SU-DHL-6 (cell line): ENCODE measurements around the gene ENO1.

Source experiments
- H2AFZ ChIP-seq: fragments of 200-600 bp; sonication (generic); 2 replicates; pipeline ENCODE4 v1.6.1; 2014; ENCODE audit warnings: low read depth, mild to moderate bottlenecking, moderate library complexity, mixed read lengths, antibody characterized with exemption, low read length; ENCODE audit not compliant: severe bottlenecking
- H3F3A ChIP-seq: fragments of 200-600 bp; shearing (Covaris generic); 2 replicates; pipeline ENCODE4 v1.6.0; 2016; ENCODE audit warnings: antibody characterized with exemption, mild to moderate bottlenecking; ENCODE audit not compliant: insufficient read depth
- H3K27ac ChIP-seq: fragments of 200-600 bp; sonication (generic); 2 replicates; pipeline ENCODE4 v1.5.1; 2016; ENCODE audit warnings: low read depth, mild to moderate bottlenecking, low read length, moderate library complexity, mixed read lengths
- H3K27me3 ChIP-seq: fragments of 200-600 bp; sonication (generic), shearing (Covaris generic); 2 replicates; pipeline ENCODE4 v1.6.0; 2014; ENCODE audit warnings: mild to moderate bottlenecking, low read length
- H3K36me3 ChIP-seq: fragments of 200-600 bp; sonication (generic); 2 replicates; pipeline ENCODE4 v1.6.1; 2014; ENCODE audit warnings: mild to moderate bottlenecking, low read length, mixed read lengths
- H3K4me2 ChIP-seq: fragments of 300-600, 200-600 bp; shearing (Covaris generic), sonication (generic); 2 replicates; pipeline ENCODE4 v1.6.0; 2014; ENCODE audit warnings: low read length, low read depth, mild to moderate bottlenecking; ENCODE audit not compliant: poor library complexity, severe bottlenecking
- H3K4me3 ChIP-seq: fragments of 200-600 bp; sonication (generic); 2 replicates; pipeline ENCODE4 v1.5.1; 2014; ENCODE audit warnings: antibody characterized with exemption, low read length, mild to moderate bottlenecking, mixed read lengths; ENCODE audit not compliant: insufficient read depth, poor library complexity, severe bottlenecking
- H3K79me2 ChIP-seq: fragments of 200-600 bp; sonication (generic); 2 replicates; pipeline ENCODE4 v1.6.1; 2014; ENCODE audit warnings: mild to moderate bottlenecking, low read length, moderate library complexity; ENCODE audit not compliant: insufficient read depth
- H3K9ac ChIP-seq: fragments of 200-600 bp; sonication (generic); 2 replicates; pipeline ENCODE4 v1.7.0; 2014; ENCODE audit warnings: mild to moderate bottlenecking, low read length
- H3K9me2 ChIP-seq: fragments of 200-600 bp; sonication (generic); replicated peaks from 2 replicates; pipeline ENCODE4 v1.6.1; 2014; ENCODE audit warnings: low read length; ENCODE audit not compliant: insufficient read depth
- H3K9me3 ChIP-seq: fragments of 200-600 bp; sonication (generic); 2 replicates; pipeline ENCODE4 v1.6.1; 2014; ENCODE audit warnings: low read length, mixed read lengths; ENCODE audit not compliant: insufficient read depth
- H4K20me1 ChIP-seq: fragments of 200-600 bp; sonication (generic); 2 replicates; pipeline ENCODE4 v1.6.1; 2014; ENCODE audit warnings: low read depth, mild to moderate bottlenecking, antibody characterized with exemption, low read length, moderate library complexity, mixed read lengths
- EZH2phosphoT487 ChIP-seq: fragments of 200-600 bp; sonication (generic), shearing (Covaris generic); conservative IDR thresholded peaks from 2 replicates; pipeline ENCODE4 v1.6.1; 2018; ENCODE audit warnings: mild to moderate bottlenecking, antibody characterized with exemption, low read length, moderate library complexity, mixed read lengths
- TF ChIP-seq, protein P1 (sequence below): fragments of 200-600 bp; sonication (generic); IDR thresholded peaks from one replicate; pipeline ENCODE4 v1.5.1; 2017; ENCODE audit warnings: antibody characterized with exemption, mild to moderate bottlenecking, low read length, moderate library complexity; ENCODE audit not compliant: insufficient read depth, poor library complexity, severe bottlenecking

ENO1 gene

DNA sequence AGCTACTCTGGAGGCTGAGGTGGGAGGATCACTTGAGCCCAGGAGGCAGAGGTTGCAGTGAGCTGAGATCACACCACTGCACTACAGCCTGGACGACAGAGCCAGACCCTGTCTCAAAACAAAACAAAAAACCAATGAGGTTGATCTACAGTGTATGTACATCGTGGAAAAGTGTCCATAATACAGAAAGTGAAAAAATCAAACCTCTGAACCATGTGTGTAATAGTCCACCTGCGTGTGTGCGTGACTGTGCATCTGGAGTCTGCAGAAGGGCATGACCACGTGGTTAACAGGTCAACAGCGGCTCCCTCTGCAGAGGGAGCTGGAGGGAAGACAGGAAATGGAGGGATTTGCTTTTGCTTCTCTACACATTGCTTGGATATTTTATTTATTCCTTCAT, 32.4 kb upstream of the ENO1 start:
- Histone ChIP-seq H3K36me3 (no peaks in the 10 kb centered on the region), H3K9ac (no peak overlapping the region), H3K4me3 (no peak overlapping the region), H3K9me3 (no peaks in the 10 kb centered on the region), H3K79me2 (no peaks in the 10 kb centered on the region), H4K20me1 (no peaks in the 10 kb centered on the region), H3K27ac (no peak overlapping the region), H3K4me2 (no peak overlapping the region), H3K27me3 (no peaks in the 10 kb centered on the region), H3F3A (no peaks in the 10 kb centered on the region), H3K9me2 (no peaks in the 10 kb centered on the region), H2AFZ (no peak overlapping the region)
- TF ChIP-seq EZH2phosphoT487: no peak
- TF ChIP-seq, protein P1, sequence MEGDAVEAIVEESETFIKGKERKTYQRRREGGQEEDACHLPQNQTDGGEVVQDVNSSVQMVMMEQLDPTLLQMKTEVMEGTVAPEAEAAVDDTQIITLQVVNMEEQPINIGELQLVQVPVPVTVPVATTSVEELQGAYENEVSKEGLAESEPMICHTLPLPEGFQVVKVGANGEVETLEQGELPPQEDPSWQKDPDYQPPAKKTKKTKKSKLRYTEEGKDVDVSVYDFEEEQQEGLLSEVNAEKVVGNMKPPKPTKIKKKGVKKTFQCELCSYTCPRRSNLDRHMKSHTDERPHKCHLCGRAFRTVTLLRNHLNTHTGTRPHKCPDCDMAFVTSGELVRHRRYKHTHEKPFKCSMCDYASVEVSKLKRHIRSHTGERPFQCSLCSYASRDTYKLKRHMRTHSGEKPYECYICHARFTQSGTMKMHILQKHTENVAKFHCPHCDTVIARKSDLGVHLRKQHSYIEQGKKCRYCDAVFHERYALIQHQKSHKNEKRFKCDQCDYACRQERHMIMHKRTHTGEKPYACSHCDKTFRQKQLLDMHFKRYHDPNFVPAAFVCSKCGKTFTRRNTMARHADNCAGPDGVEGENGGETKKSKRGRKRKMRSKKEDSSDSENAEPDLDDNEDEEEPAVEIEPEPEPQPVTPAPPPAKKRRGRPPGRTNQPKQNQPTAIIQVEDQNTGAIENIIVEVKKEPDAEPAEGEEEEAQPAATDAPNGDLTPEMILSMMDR: no peak

DNA sequence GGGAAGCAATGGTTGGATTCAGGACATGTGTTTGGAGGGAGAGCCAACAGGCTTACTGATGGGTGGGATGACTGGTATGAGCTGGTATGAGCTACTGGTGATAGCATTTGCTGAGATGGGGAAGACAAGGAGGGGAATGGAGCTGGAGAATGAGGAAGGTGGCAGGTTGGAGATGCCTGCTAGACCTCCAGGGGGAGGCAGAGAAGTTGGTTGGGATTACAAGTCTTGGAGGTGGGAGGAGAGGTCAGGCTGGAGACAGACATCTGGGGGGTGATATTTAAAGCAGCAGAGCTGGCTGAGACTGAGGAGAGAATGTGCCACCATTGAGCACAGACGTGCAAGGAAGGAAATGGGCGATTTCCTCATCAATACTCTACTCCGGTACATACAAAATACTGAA, 31.8 kb upstream of the ENO1 start:
- Histone ChIP-seq H4K20me1 (no peaks in the 10 kb centered on the region), H2AFZ (no peak overlapping the region), H3F3A (no peaks in the 10 kb centered on the region), H3K9me3 (no peaks in the 10 kb centered on the region), H3K4me2 (no peak overlapping the region), H3K27ac (no peak overlapping the region), H3K79me2 (no peaks in the 10 kb centered on the region), H3K9ac (no peak overlapping the region), H3K4me3 (no peak overlapping the region), H3K36me3 (no peaks in the 10 kb centered on the region), H3K9me2 (no peaks in the 10 kb centered on the region), H3K27me3 (no peaks in the 10 kb centered on the region)
- TF ChIP-seq, protein P1: no peak
- TF ChIP-seq EZH2phosphoT487: no peak

DNA sequence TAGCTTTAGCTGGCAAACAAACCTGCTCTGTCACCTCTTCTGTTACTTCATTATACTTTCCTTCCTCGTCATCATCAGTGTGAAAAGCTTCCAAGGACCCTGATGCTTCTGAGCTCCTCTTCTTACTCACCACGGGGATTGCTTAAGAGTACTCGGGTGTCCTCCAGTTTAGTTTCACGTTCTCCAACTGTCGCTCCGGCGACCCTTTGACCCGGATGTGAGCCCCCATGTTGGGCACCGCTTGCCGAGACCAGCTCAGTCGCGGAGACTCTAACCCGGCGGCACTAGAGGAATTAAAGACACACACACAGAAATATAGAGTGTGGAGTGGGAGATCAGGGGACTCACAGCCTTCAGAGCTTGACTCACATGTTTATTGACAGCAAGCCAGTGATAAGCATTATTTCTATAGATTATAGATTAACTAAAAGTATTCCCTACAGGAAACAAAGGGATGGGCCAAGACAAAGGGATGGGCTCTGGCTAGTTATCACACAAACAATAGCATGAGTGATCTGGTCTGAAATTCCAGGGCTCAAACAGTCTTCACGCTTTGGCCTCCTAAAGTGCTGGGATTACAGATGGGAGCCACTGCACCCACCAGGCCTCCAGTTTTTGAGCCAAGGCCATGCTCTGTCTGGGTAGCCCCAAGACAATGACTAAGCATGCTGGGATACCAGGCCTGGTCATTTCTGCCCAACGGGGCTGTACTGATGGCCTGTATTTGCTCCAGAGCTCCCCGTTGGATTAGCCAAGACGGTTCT, 30.1 kb upstream of the ENO1 start:
- Histone ChIP-seq H2AFZ (no peak overlapping the region), H3K9ac (no peak overlapping the region), H4K20me1 (no peaks in the 10 kb centered on the region), H3K4me3 (no peak overlapping the region), H3K9me2 (no peaks in the 10 kb centered on the region), H3K9me3 (no peaks in the 10 kb centered on the region), H3K27ac (no peak overlapping the region), H3F3A (no peaks in the 10 kb centered on the region), H3K36me3 (no peaks in the 10 kb centered on the region), H3K79me2 (no peaks in the 10 kb centered on the region), H3K4me2 (no peak overlapping the region), H3K27me3 (no peaks in the 10 kb centered on the region)
- TF ChIP-seq EZH2phosphoT487: no peak
- TF ChIP-seq, protein P1: no peak
